WTC11 (cell line): ENCODE results near the gene UGT1A4. TPM values are rescaled to one million over a fixed set of nuclear protein-coding genes. Genes with fewer than 3 reads are reported as not detected.

Experiments
- ATAC-seq: fragments of 200-7000 bp; cut with Tn5 transposase; 2 replicates; pipeline ENCODE4 v1.10.0; 2021; ENCODE audit warnings: mild to moderate bottlenecking, moderate library complexity
- CTCF ChIA-PET: fragments of 300-600 bp; sonication (Branson Sonifier 250); formaldehyde crosslinking; loops from one replicate; lab custom pipeline; 2021; ENCODE audit warnings: antibody characterized with exemption; lab: Charles Lee
- POLR2A ChIA-PET: fragments of 350-600 bp; sonication (Branson Sonifier 250); formaldehyde crosslinking; loops from one replicate; lab custom pipeline; 2021; ENCODE audit warnings: antibody characterized with exemption; lab: Charles Lee
- DNase-seq: peaks from one replicate; pipeline ENCODE4 v3.0.0; 2021; ENCODE audit warnings: low spot score
- H3K27ac Mint-ChIP-seq: 2 replicates; pipeline ENCODE4 v1.8.0; 2021; ENCODE audit warnings: mixed read lengths
- H3K27me3 Mint-ChIP-seq: 2 replicates; pipeline ENCODE4 v1.8.0; 2021; ENCODE audit warnings: low read depth, mild to moderate bottlenecking, moderate library complexity, mixed read lengths
- H3K36me3 Mint-ChIP-seq: 2 replicates; pipeline ENCODE4 v1.8.0; 2021; ENCODE audit warnings: mixed read lengths
- H3K4me1 Mint-ChIP-seq: 2 replicates; pipeline ENCODE4 v1.8.0; 2022; ENCODE audit warnings: mixed read lengths
- H3K4me3 Mint-ChIP-seq: 2 replicates; pipeline ENCODE4 v1.8.0; 2021; ENCODE audit warnings: mild to moderate bottlenecking, moderate library complexity, mixed read lengths
- H3K9me3 Mint-ChIP-seq: 2 replicates; pipeline ENCODE4 v1.8.0; 2021; ENCODE audit warnings: mixed read lengths
- ARID4B ChIP-seq: sonication (generic); formaldehyde crosslinking; IDR thresholded peaks from 2 replicates; pipeline ENCODE4 v1.8.0; 2023; ENCODE audit warnings: missing genetic modification reagents, mild to moderate bottlenecking, borderline replicate concordance
- ATF3 ChIP-seq: sonication (generic); formaldehyde crosslinking; conservative IDR thresholded peaks from 2 replicates; pipeline ENCODE4 v1.8.1; 2022; ENCODE audit warnings: mild to moderate bottlenecking, missing genetic modification reagents
- ETV6 ChIP-seq: sonication (generic); formaldehyde crosslinking; IDR thresholded peaks from 2 replicates; pipeline ENCODE4 v1.8.1; 2022; ENCODE audit warnings: mild to moderate bottlenecking, missing genetic modification reagents
- IRF2 ChIP-seq: sonication (generic); formaldehyde crosslinking; IDR thresholded peaks from 2 replicates; pipeline ENCODE4 v1.8.0; 2022; ENCODE audit warnings: low read depth, missing genetic modification reagents, borderline replicate concordance
- NR1H2 ChIP-seq: sonication (generic); formaldehyde crosslinking; IDR thresholded peaks from 2 replicates; pipeline ENCODE4 v1.9.0; 2021; ENCODE audit warnings: mild to moderate bottlenecking, moderate library complexity, missing genetic modification reagents
- NR3C1 ChIP-seq: sonication (generic); formaldehyde crosslinking; conservative IDR thresholded peaks from 2 replicates; pipeline ENCODE4 v1.8.1; 2023; ENCODE audit warnings: low read depth, mild to moderate bottlenecking, missing genetic modification reagents
- OVOL2 ChIP-seq: fragments of 250-450 bp; sonication (Bioruptor Pico); IDR thresholded peaks from 2 replicates; pipeline ENCODE4 v1.9.0; 2021; ENCODE audit warnings: mild to moderate bottlenecking, borderline replicate concordance
- STAT6 ChIP-seq: sonication (generic); formaldehyde crosslinking; conservative IDR thresholded peaks from 2 replicates; pipeline ENCODE4 v1.8.1; 2023; ENCODE audit warnings: mild to moderate bottlenecking, low read depth, missing genetic modification reagents, moderate library complexity
- ZMAT4 ChIP-seq: fragments of 250-450 bp; sonication (Bioruptor Pico); IDR thresholded peaks from 2 replicates; pipeline ENCODE4 v1.9.0; 2021; ENCODE audit warnings: mild to moderate bottlenecking
- ZNF232 ChIP-seq: sonication (generic); formaldehyde crosslinking; IDR thresholded peaks from 2 replicates; pipeline ENCODE4 v1.8.0; 2022; ENCODE audit warnings: mild to moderate bottlenecking, missing genetic modification reagents
- ZNF263 ChIP-seq: sonication (generic); formaldehyde crosslinking; IDR thresholded peaks from 2 replicates; pipeline ENCODE4 v1.8.1; 2022; ENCODE audit warnings: low read depth, mild to moderate bottlenecking, moderate library complexity, missing genetic modification reagents
- ZNF317 ChIP-seq: sonication (generic); formaldehyde crosslinking; IDR thresholded peaks from 2 replicates; pipeline ENCODE4 v1.8.1; 2023; ENCODE audit warnings: low read depth, mild to moderate bottlenecking, moderate library complexity, missing genetic modification reagents, borderline replicate concordance
- total RNA-seq: library from RNA; stranded (reverse); gene quantifications from 3 replicates; pipeline ENCODE4 v1.2.3, GENCODE V29; 2021
- TF ChIP-seq, protein P1 (sequence below): fragments of 250-450 bp; sonication (Bioruptor Pico); IDR thresholded peaks from 2 replicates; pipeline ENCODE4 v1.9.0; 2021; ENCODE audit warnings: mild to moderate bottlenecking, borderline replicate concordance
- TF ChIP-seq, protein P2 (sequence below): sonication (generic); formaldehyde crosslinking; IDR thresholded peaks from 2 replicates; pipeline ENCODE4 v1.8.1; 2022; ENCODE audit warnings: low read depth, missing genetic modification reagents, borderline replicate concordance
- TF ChIP-seq, protein P3 (sequence below): sonication (generic); formaldehyde crosslinking; IDR thresholded peaks from 2 replicates; pipeline ENCODE4 v1.8.1; 2023; ENCODE audit warnings: mild to moderate bottlenecking, missing genetic modification reagents, moderate library complexity

Gene UGT1A4
- total RNA-seq, 1 experiment from 2014 or later: 0.22 TPM

GRCh38 chr2:233712611-233713261 is 5.8 kb upstream of the UGT1A4 start, which contains the start of gene UGT1A5:
Gene UGT1A5, plus strand, starts transcription at chr2:233712907. Its CDS starts 85 bp downstream, at chr2:233712992.
- no peaks in the 10 kb centered on the region for H3K36me3 Mint-ChIP-seq
- no peak for ATAC-seq

DNA sequence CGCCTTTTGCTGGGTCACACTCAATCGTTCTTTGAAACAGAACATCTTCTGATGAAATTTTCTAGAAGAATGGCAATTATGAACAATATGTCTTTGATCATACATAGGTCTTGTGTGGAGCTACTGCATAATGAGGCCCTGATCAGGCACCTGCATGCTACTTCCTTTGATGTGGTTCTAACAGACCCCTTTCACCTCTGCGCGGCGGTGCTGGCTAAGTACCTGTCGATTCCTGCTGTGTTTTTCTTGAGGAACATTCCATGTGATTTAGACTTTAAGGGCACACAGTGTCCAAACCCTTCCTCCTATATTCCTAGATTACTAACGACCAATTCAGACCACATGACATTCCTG is 5.3 kb upstream of the UGT1A4 start:
- Mint-ChIP-seq H3K4me1 (peaks cover 4% of the 10 kb centered on the region; the same call in 1 of the 2 replicates), H3K36me3 (no peaks in the 10 kb centered on the region), H3K4me3 (no peak overlapping the region), H3K27ac (no peak overlapping the region), H3K27me3 (peaks cover under 1% of the 10 kb centered on the region; the same call in 1 of the 2 replicates), H3K9me3 (peaks cover 11% of the 10 kb centered on the region)
- DNase-seq (no peak), ATAC-seq (no peak)
- ChIA-PET POLR2A (no interaction called here), CTCF (interaction anchor here (2.7 to 3.2 kb wide), 2 partner anchors 14 to 265 kb away, joined by 7 to 19 read pairs; no protein-coding TSS in a partner anchor)
- TF ChIP-seq IRF2 (CRISPR knock-in tag): no peak
- TF ChIP-seq OVOL2 (CRISPR knock-in tag): no peak
- TF ChIP-seq ZMAT4: no peak
- TF ChIP-seq STAT6 (CRISPR knock-in tag): no peak
- TF ChIP-seq ETV6 (CRISPR knock-in tag): no peak
- no peak for TF ChIP-seq ZNF263 (CRISPR knock-in tag)
- no peak for TF ChIP-seq NR1H2

More at GRCh38 chr2:233712611-233713261, 5.8 kb upstream of the UGT1A4 start, which contains the start of gene UGT1A5:
- Mint-ChIP-seq H3K27me3 (no peaks in the 10 kb centered on the region), H3K27ac (no peak within 1 kb of the TSS), H3K4me1 (peaks cover 4% of the 10 kb centered on the region; the same call in 1 of the 2 replicates), H3K4me3 (no peak within 1 kb of the TSS), H3K9me3 (peaks cover 6% of the 10 kb centered on the region)
- POLR2A ChIA-PET: no interaction called here
- CTCF ChIA-PET: interaction anchor here (1.7 to 3.2 kb wide), 4 partner anchors 13 to 264 kb away, joined by 4 to 19 read pairs (median 12); no protein-coding TSS in a partner anchor
- no peak for TF ChIP-seq ATF3 (CRISPR knock-in tag)
- DNase-seq: no peak

DNA sequence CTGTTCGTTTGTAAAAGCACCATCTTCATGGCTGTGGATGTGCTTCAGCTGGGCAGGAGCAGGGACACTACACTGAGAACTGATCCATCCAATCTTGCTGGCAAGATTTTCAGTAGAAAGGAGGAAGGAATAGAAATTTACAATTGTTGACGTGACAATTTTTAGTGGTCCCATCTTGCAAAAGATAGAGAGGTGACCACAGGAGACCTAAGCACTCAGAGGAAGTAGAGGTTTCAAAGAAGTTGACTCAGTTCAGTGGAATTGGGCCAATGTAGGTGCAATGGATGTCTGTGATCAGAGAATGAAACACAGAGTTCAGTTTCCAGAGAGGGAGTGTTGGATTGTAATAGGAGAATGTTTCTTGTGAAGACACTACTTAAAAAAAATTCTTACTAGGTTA is 4.4 kb upstream of the UGT1A4 start:
- ChIA-PET CTCF (no interaction called here), POLR2A (no interaction called here)
- DNase-seq: no peak
- ATAC-seq: no peak
- H3K27me3 Mint-ChIP-seq: peaks cover 7% of the 10 kb centered on the region; the same call in 1 of the 2 replicates
- peaks cover 15% of the 10 kb centered on the region for H3K9me3 Mint-ChIP-seq
- H3K4me1 Mint-ChIP-seq: peaks cover 4% of the 10 kb centered on the region; the same call in 1 of the 2 replicates
- H3K4me3 Mint-ChIP-seq: no peak overlapping the region
- H3K36me3 Mint-ChIP-seq: no peaks in the 10 kb centered on the region
- H3K27ac Mint-ChIP-seq: no peak overlapping the region
- TF ChIP-seq, protein P1, sequence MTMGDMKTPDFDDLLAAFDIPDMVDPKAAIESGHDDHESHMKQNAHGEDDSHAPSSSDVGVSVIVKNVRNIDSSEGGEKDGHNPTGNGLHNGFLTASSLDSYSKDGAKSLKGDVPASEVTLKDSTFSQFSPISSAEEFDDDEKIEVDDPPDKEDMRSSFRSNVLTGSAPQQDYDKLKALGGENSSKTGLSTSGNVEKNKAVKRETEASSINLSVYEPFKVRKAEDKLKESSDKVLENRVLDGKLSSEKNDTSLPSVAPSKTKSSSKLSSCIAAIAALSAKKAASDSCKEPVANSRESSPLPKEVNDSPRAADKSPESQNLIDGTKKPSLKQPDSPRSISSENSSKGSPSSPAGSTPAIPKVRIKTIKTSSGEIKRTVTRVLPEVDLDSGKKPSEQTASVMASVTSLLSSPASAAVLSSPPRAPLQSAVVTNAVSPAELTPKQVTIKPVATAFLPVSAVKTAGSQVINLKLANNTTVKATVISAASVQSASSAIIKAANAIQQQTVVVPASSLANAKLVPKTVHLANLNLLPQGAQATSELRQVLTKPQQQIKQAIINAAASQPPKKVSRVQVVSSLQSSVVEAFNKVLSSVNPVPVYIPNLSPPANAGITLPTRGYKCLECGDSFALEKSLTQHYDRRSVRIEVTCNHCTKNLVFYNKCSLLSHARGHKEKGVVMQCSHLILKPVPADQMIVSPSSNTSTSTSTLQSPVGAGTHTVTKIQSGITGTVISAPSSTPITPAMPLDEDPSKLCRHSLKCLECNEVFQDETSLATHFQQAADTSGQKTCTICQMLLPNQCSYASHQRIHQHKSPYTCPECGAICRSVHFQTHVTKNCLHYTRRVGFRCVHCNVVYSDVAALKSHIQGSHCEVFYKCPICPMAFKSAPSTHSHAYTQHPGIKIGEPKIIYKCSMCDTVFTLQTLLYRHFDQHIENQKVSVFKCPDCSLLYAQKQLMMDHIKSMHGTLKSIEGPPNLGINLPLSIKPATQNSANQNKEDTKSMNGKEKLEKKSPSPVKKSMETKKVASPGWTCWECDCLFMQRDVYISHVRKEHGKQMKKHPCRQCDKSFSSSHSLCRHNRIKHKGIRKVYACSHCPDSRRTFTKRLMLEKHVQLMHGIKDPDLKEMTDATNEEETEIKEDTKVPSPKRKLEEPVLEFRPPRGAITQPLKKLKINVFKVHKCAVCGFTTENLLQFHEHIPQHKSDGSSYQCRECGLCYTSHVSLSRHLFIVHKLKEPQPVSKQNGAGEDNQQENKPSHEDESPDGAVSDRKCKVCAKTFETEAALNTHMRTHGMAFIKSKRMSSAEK (CRISPR knock-in tag): no peak
- TF ChIP-seq NR3C1 (no peak), ZNF232 (CRISPR knock-in tag) (no peak), ARID4B (CRISPR knock-in tag) (no peak), ZNF317 (CRISPR knock-in tag) (no peak)
- TF ChIP-seq, protein P2, sequence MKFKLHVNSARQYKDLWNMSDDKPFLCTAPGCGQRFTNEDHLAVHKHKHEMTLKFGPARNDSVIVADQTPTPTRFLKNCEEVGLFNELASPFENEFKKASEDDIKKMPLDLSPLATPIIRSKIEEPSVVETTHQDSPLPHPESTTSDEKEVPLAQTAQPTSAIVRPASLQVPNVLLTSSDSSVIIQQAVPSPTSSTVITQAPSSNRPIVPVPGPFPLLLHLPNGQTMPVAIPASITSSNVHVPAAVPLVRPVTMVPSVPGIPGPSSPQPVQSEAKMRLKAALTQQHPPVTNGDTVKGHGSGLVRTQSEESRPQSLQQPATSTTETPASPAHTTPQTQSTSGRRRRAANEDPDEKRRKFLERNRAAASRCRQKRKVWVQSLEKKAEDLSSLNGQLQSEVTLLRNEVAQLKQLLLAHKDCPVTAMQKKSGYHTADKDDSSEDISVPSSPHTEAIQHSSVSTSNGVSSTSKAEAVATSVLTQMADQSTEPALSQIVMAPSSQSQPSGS: no peak
- TF ChIP-seq, protein P3, sequence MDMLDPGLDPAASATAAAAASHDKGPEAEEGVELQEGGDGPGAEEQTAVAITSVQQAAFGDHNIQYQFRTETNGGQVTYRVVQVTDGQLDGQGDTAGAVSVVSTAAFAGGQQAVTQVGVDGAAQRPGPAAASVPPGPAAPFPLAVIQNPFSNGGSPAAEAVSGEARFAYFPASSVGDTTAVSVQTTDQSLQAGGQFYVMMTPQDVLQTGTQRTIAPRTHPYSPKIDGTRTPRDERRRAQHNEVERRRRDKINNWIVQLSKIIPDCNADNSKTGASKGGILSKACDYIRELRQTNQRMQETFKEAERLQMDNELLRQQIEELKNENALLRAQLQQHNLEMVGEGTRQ (CRISPR knock-in tag): no peak
